Thoracic aorta (tissue), 2 donors: Measurements from ENCODE around the gene FIG4. TPM values are rescaled to one million over a fixed set of nuclear protein-coding genes. Genes with fewer than 3 reads are reported as not detected.

Experiments used
- ATAC-seq: fragments of 150-250 bp; one replicate; pipeline ENCODE4 v1.8.0; 2017; ENCODE audit warnings: low read depth; ENCODE audit not compliant: insufficient number of reproducible peaks, low FRiP score
- DNase-seq: peaks from one replicate; pipeline ENCODE4 v3.0.0-alpha.2; 2020; ENCODE audit warnings: low spot score
- H3K27ac ChIP-seq, 2 donors: fragments of 200-600 bp; sonication (generic); 1 replicate in 1 of 2; 2 replicates in 1 of 2; pipeline ENCODE4 v1.5.1; 2016; ENCODE audit warnings: mild to moderate bottlenecking in 2 of 2, moderate library complexity in 2 of 2
- H3K27me3 ChIP-seq: fragments of 200-600 bp; sonication (generic); replicated peaks from 2 replicates; pipeline ENCODE4 v1.6.0; 2016; ENCODE audit warnings: mild to moderate bottlenecking; ENCODE audit not compliant: insufficient read depth
- H3K36me3 ChIP-seq: fragments of 200-600 bp; sonication (generic); one replicate; pipeline ENCODE4 v1.5.1; 2016
- H3K4me1 ChIP-seq, 2 donors: fragments of 200-600 bp; sonication (generic); 1 replicate in 1 of 2; 2 replicates in 1 of 2; pipeline versions ENCODE4 v1.5.1 to v1.6.0; 2016; ENCODE audit warnings: low read depth in 2 of 2, mild to moderate bottlenecking in 1 of 2; ENCODE audit not compliant: control insufficient read depth in 1 of 2
- H3K4me3 ChIP-seq: fragments of 200-600 bp; sonication (generic); 2 replicates; pipeline ENCODE4 v1.5.1; 2016; ENCODE audit warnings: mild to moderate bottlenecking
- H3K9me3 ChIP-seq: fragments of 200-600 bp; sonication (generic); 2 replicates; pipeline ENCODE4 v1.5.1; 2016
- CTCF ChIP-seq: fragments of 200-600 bp; sonication (generic); IDR thresholded peaks from one replicate; pipeline ENCODE4 v1.5.1; 2019; ENCODE audit warnings: antibody characterized with exemption
- total RNA-seq, 2 donors: library from RNA; depleted of rRNA; stranded (reverse); fragments of >200 nt; gene quantifications; one replicate each; pipeline versions ENCODE4 v1.1.0 to v1.2.3, GENCODE V29; 2016

Gene FIG4
- total RNA-seq, 2 donors from 2014 or later: 12.9 to 49.5 TPM

DNA sequence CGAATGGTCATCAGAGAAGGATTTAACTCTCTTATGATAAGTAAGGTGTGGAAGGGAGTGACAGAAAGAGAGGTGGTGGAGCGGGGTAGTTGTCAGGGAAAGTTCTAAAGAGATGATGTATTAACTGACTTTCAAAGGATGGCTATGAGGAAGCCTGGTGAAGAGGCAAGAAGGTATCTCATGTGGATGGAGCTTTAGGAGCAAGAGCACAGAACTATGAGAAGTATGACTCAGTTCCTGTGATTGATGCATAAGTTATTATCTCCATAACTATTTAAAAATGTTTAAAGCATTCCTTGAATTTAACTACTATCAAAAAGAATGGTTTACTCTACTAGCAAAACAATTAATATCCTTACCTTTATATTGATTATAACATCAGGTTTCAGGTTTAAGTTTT lies 28.9 kb upstream of the FIG4 start:
- no peaks in the 10 kb centered on the region for H3K36me3 ChIP-seq
- H3K4me3 ChIP-seq: no peak overlapping the region
- H3K27ac ChIP-seq: no peak overlapping the region
- H3K27me3 ChIP-seq: no peaks in the 10 kb centered on the region
- no peak for TF ChIP-seq CTCF
- DNase-seq: no peak
- H3K4me1 ChIP-seq: no peaks in the 10 kb centered on the region
- H3K9me3 ChIP-seq: no peaks in the 10 kb centered on the region
- ATAC-seq: no peak

DNA sequence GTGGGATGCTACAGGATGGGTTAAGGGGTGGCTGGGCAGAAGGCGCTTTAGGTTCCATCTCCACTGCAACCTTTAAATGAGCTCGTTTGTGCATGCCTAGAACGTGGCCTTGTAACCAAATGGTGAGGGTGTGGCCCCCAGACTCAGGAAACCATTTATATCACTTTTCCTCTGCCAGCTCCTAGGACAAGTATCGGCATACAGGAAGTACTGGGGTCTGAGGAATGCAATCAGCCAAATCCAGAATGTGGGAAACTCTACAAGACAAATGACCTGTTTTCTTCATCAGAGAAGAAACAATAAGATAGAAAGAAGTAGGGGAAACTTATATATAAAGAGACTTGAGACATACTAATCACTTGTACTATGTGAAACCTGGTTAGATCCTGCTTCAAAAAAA lies 21.3 kb upstream of the FIG4 start:
- no peak for TF ChIP-seq CTCF
- Histone ChIP-seq H3K4me1 (no peaks in the 10 kb centered on the region), H3K9me3 (no peaks in the 10 kb centered on the region), H3K27me3 (no peaks in the 10 kb centered on the region), H3K4me3 (no peak overlapping the region), H3K27ac (no peak overlapping the region), H3K36me3 (no peaks in the 10 kb centered on the region)
- ATAC-seq (no peak), DNase-seq (no peak)

- TF ChIP-seq CTCF: no peak
- H3K27ac ChIP-seq: no peak overlapping the region
- no peaks in the 10 kb centered on the region for H3K36me3 ChIP-seq
- DNase-seq (no peak), ATAC-seq (no peak)
- no peaks in the 10 kb centered on the region for H3K4me1 ChIP-seq
- H3K27me3 ChIP-seq: no peaks in the 10 kb centered on the region
- H3K4me3 ChIP-seq: no peak overlapping the region
- no peaks in the 10 kb centered on the region for H3K9me3 ChIP-seq
Observed at GRCh38 chr6:109671733-109672132, 19.4 kb upstream of the FIG4 start.

DNA sequence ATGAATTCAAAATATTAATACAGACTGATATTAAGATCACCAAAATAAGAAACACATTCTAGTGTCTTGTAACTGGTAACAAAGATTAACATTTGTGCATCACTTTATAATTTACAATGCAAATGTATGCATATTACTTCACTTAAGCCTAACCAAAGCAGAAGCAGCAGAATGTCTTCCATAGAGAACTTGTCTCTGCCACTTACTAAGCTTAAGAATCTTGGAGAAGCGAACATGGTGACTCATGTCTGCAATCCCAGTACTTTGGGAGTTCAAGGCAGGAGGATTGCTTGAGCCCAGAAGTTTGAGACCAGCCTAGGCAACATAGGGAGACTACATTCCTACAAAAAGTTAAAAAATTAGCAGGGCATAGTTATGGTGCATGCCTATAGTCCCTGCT lies 18.9 kb upstream of the FIG4 start:
- no peaks in the 10 kb centered on the region for H3K4me1 ChIP-seq
- DNase-seq: no peak
- no peak for TF ChIP-seq CTCF

GRCh38 chr6:109672839-109673238 lies 18.3 kb upstream of the FIG4 start:
- no peak for ATAC-seq
- Histone ChIP-seq H3K27ac (no peak overlapping the region), H3K4me3 (no peak overlapping the region), H3K9me3 (no peaks in the 10 kb centered on the region), H3K27me3 (no peaks in the 10 kb centered on the region), H3K36me3 (no peaks in the 10 kb centered on the region), H3K4me1 (no peaks in the 10 kb centered on the region)
- no peak for TF ChIP-seq CTCF
- no peak for DNase-seq

More for the DNA sequence above, 18.9 kb upstream of the FIG4 start:
- no peak overlapping the region for H3K4me3 ChIP-seq
- no peak for ATAC-seq
- no peaks in the 10 kb centered on the region for H3K36me3 ChIP-seq
- H3K27me3 ChIP-seq: no peaks in the 10 kb centered on the region
- no peak overlapping the region for H3K27ac ChIP-seq
- no peaks in the 10 kb centered on the region for H3K9me3 ChIP-seq
